Measurements from ENCODE around the gene HSPG2. TPM values are rescaled to one million over a fixed set of nuclear protein-coding genes. Genes with fewer than 3 reads are reported as not detected.
A peak's percentile ranks its signal among the peaks of the same experiment; 100 is the strongest.

The HSPG2 gene
- total and polyA plus RNA-seq, 9 of the 15 experiments (the other 6 are each of a cell fraction or from before 2014, with no cell fraction given), result 0.14 to 160 (median 15.7) TPM

DNA sequence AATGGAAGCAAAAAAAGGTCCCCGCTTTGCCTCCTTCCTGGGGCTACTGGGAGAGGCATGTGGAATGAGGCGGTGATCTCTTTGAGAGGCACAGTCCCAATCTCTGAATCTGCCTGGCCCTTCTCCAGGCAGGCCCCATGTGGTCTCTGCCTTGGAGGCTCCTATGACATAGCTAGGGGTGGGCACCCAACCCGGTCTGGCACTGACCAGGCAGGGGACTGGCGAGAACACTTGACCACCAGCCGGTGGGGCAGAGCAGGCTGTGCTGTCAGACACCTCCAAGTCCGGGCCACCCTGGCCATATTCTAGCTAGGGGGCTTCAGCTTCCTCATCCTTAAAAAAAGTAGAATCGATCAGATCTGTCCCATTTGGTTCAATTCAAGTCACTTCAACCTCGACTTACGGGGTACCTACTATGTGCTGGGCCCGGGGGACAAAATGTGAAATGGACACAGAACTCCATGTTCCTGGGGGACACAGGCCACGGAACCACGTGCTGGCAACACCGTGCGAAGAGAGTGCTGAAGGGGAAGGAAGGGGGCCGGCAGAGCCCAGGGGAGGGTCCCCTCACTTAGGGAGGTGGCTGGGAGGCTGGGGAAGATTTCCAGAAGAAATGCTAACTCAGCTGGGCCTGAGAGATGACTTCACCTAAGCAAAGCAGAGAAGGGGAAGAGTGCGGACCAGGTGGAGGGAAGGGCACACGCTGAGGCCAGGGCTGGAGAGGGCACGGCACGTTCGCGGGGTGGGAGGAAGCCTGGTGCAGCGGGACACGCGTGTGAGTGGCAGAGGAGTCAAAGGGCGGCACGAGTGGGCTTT, 33.3 kb downstream of the HSPG2 start (continued):
- TF ChIP-seq, protein P1, sequence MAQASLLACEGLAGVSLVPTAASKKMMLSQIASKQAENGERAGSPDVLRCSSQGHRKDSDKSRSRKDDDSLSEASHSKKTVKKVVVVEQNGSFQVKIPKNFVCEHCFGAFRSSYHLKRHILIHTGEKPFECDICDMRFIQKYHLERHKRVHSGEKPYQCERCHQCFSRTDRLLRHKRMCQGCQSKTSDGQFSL (CRISPR knock-in tag; IDR thresholded peaks at IDR 0.05), result no peak
- TF ChIP-seq, protein P1 (tag; IDR thresholded peaks at IDR 0.05), result no peak; a peak in 1 of 4 replicates
- TF ChIP-seq ZNF586 (CRISPR knock-in tag; conservative IDR thresholded peaks at IDR 0.05) (no peak), NELFE (IDR thresholded peaks at IDR 0.05; ENCODE audit: insufficient read depth, insufficient read length) (no peak), SRSF3 (IDR thresholded peaks at IDR 0.05; ENCODE audit: insufficient read depth, low read length) (no peak), ZKSCAN1 (IDR thresholded peaks at IDR 0.05; ENCODE audit: low read depth, low read length) (peak; percentile 95), SAFB (IDR thresholded peaks at IDR 0.05; ENCODE audit: borderline replicate concordance, low read depth, low read length) (no peak), PURB (CRISPR knock-in tag; IDR thresholded peaks at IDR 0.05; ENCODE audit: low read depth) (no peak), ZNF12 (CRISPR knock-in tag; IDR thresholded peaks at IDR 0.05) (no peak), CEBPG (CRISPR knock-in tag; IDR thresholded peaks at IDR 0.05) (no peak), CEBPG (tag; conservative IDR thresholded peaks at IDR 0.05 in 1 of 2, IDR thresholded peaks at IDR 0.05 in 1 of 2) (no peak), MAFG (tag; conservative IDR thresholded peaks at IDR 0.05) (peak; percentile 38; the same call in 1 of the 2 replicates), DDX20 (tag; IDR thresholded peaks at IDR 0.05; ENCODE audit: low read depth) (no peak), YY1 (IDR thresholded peaks at IDR 0.05; ENCODE audit: borderline replicate concordance in 1 of 3, control insufficient read depth in 1 of 3, extremely low read depth in 1 of 3, insufficient read depth in 3 of 3, insufficient read length in 1 of 3, insufficient replicate concordance in 2 of 3, low read depth in 1 of 3, low read length in 2 of 3) (no peak), HMG20A (CRISPR knock-in tag; conservative IDR thresholded peaks at IDR 0.05) (no peak), NCOA1 (IDR thresholded peaks at IDR 0.05; ENCODE audit: low read depth) (no peak)
- TF ChIP-seq, protein P2, sequence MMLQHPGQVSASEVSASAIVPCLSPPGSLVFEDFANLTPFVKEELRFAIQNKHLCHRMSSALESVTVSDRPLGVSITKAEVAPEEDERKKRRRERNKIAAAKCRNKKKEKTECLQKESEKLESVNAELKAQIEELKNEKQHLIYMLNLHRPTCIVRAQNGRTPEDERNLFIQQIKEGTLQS (IDR thresholded peaks at IDR 0.05), result no peak
- TF ChIP-seq, protein P2 (CRISPR knock-in tag; conservative IDR thresholded peaks at IDR 0.05), result no peak
- TF ChIP-seq, protein P3, sequence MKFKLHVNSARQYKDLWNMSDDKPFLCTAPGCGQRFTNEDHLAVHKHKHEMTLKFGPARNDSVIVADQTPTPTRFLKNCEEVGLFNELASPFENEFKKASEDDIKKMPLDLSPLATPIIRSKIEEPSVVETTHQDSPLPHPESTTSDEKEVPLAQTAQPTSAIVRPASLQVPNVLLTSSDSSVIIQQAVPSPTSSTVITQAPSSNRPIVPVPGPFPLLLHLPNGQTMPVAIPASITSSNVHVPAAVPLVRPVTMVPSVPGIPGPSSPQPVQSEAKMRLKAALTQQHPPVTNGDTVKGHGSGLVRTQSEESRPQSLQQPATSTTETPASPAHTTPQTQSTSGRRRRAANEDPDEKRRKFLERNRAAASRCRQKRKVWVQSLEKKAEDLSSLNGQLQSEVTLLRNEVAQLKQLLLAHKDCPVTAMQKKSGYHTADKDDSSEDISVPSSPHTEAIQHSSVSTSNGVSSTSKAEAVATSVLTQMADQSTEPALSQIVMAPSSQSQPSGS (CRISPR knock-in tag; IDR thresholded peaks at IDR 0.05), result no peak
- TF ChIP-seq, protein P4, sequence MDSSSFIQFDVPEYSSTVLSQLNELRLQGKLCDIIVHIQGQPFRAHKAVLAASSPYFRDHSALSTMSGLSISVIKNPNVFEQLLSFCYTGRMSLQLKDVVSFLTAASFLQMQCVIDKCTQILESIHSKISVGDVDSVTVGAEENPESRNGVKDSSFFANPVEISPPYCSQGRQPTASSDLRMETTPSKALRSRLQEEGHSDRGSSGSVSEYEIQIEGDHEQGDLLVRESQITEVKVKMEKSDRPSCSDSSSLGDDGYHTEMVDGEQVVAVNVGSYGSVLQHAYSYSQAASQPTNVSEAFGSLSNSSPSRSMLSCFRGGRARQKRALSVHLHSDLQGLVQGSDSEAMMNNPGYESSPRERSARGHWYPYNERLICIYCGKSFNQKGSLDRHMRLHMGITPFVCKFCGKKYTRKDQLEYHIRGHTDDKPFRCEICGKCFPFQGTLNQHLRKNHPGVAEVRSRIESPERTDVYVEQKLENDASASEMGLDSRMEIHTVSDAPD (CRISPR knock-in tag; IDR thresholded peaks at IDR 0.05), result 0 out of 2 replicates have a peak, but pooled peaks have one; percentile 24
